GM21528 (cell line): ENCODE data around the gene CENPM.

Experiments
- ATAC-seq: cut with Tn5 transposase; IDR thresholded peaks from one replicate; pipeline ENCODE4 v1.9.1; 2021; ENCODE audit warnings: mild to moderate bottlenecking, moderate library complexity; ENCODE audit not compliant: unreplicated experiment, low FRiP score

CENPM gene

DNA sequence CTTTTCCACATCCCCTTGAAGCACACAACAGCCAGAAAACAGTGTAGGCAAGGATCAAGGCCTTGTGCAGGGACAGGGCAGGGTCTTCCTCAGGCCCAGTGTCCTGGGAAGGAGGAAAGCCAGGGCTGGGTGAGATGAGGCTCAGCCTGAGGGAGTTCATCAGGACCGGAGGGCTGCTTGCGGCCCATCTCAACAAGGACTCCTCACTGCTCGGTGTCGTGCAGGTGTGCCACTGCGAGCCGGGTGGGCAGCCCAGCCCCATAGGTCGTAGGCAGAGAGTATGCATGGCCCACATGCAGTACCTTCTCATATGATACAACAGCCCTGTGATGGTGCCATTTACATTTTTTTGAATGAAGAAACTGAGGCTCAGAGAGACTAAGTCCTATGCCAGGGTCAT is 44.9 kb downstream of the CENPM start:
- ATAC-seq: no peak

DNA sequence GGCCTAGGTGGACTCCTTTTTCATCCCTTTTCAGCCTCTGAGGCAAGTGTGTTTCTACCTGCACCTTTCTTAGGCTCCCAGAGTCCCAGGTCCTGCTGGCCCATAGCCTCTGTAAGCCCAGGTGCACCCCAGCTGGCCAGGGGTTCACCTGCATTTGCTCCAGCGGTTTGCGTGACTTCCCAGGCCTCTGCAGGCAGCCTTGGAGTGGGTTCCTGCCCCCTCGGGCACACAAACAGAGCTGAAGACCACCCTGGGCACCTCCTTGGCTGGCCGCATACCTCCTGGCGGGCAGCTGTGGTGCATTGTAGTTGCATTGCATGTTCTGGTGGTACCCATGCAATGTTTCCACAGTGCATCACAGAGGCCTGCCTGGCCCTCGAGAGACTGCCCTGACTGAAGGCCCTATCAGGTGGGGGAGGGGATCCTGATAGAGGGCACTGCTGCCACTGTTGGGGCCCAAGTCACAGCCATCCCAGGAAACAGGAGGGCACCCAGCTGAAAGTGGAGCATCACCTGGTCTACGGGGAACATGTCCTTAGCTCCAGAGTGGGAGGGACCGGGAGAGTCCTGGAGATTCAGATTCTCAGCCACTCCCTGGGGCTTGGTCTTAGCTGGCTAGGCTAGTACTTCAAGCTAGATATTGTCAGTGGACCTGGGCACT is 46.2 kb downstream of the CENPM start:
- no peak for ATAC-seq

DNA sequence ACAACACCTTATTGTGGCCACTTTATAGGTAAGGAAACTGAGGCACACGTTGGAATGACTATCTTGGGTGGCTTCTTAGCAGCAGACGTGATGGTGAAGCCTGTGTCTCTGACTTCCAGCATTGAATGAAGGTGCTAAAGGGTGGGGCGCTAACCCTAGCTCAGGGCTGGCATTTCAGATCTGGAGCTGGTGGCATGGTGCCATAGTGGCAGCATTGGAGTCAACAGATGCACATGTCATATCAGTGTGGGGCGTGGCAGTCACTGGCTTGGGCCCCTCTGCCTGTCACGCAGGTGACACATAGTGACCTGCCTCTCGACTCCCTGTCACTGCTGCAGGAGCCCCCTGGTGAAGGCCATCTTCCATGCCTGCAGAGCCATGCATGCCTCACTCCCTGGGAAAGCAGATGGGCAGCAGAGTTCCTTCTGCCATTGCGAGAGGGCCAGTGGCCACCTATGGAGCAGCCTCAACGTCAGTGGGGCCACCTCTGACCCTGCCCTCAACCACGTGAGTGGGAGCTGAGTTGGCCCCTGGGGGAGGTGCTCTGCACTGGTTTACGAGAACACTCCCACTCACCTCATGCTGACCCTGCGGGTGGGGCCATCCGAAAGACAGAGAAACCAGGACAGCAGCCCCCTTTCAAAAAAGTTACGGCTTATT is 46.8 kb downstream of the CENPM start:
- ATAC-seq: no peak

DNA sequence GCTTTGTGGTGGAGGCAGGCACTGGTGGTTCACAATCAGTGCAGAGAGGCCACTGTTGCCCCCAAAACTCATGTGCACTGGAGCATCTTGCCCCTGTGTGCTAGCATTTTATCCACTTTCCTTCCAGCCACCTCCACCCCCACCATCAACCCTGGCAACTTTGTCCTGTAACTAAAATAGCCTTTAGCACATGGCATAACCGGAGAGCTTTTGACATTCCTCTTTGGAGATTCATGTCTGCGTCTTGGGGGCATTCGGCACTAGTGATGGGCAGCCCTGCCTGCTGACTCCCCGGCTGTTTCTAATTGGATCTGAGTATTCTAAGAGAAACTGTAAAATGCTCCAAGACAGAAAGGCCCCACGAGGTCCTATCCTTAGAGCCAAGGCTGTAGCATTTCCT is 47.8 kb downstream of the CENPM start:
- no peak for ATAC-seq

DNA sequence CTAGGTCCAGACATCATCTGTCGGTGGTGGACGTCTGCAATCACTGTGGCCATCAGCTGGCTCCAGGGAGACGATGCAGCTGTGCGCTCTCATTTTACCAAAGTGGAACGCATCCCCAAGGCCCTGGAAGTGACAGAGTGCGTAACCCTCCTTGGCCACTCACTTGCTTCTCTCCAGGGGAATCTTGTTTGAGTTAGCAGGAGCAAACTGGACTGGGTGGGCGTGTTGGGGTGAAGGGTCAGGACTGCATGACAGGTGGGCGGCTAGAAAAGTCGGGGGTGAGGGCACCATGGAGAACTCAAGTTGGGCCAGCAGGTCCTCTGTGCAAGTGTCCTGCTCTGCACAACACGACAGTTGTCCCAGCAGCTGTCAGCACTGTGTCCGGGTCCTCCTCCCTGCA is 48.3 kb downstream of the CENPM start:
- ATAC-seq: no peak

DNA sequence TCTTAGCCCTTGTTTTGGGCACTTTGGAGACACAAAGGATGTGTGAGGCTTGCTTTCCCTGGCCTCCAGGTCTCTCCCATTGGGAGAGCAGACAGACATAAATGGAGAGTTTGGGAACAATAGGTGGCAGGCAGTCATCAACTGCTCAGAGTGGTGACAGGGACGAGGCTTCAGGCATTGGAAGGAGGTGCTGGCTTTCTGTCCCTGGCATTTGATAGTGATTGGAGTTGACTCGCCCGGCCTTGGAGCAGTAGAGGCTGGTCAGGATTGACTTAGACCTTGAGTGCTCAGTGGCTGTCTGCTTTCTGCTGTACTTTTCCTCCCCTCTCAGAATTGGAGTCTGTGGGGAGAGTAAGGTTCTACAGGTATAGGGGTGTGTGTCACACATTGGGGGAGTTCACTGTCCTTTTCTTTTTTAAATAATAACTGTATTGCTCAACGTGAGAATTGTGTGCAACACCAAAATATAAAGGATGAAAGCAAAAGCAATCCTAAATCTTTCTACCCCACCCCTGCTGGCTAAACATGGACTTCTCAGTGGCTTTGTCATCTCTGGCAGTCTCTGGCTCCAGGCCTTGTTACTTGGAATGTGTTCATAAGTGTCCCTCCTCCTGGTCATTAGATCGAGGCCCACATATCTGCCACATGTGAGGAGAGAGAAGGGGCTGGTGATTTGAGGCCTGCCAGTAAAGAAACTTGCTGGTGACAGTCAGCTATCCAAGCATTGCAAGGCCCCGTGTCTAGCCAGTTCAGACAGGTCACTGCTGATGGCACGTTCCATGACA is 53.2 kb downstream of the CENPM start:
- no peak for ATAC-seq

DNA sequence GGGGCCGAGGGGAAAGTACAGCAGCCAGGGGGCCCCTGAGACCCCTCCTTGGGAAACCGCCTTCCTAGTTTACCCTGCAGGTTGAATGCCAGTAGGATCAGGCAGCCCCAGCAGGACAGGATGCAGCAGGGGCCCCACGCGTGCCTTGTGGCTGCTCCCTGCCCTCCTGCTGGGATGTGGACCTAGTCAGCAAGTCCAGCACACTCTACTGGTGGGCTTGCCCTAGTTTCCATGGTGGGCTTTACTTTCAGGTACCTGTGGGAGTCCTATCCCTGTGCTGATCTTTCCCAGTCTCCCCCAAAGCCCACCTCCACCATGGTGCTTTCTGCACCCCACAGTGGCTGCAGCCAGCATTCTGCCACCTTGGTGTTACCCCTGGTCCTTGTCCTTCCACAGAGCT is 54.2 kb downstream of the CENPM start:
- ATAC-seq: no peak

DNA sequence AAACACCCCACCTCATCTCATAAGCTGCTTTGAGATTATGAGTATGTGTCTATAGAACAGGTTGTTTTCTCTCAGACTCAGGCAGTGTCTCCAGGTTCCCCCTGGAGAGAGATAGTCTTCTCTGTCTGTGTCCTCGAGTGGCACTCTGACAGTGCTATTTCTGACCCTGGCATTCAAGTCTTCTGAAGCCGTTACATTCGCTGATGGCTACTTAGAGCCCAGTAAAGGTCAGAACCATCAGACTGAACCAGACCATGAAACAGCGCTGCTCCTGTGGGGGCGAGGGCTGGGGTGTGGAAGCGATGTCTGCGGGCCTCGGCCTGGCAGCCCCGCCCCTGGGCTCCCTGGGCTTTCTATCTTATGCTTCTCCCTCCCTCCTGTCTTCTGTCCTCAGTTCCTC is 55.5 kb downstream of the CENPM start:
- ATAC-seq: no peak
